ENCODE measurements around the gene TLR7. TPM values are rescaled to one million over a fixed set of nuclear protein-coding genes. Genes with fewer than 3 reads are reported as not detected.

The TLR7 gene
- total and polyA plus RNA-seq, 10 of the 15 experiments (the other 5 are each of a cell fraction or from before 2014, with no cell fraction given) = 12.0 to 44.4 (median 22.6) TPM

DNA sequence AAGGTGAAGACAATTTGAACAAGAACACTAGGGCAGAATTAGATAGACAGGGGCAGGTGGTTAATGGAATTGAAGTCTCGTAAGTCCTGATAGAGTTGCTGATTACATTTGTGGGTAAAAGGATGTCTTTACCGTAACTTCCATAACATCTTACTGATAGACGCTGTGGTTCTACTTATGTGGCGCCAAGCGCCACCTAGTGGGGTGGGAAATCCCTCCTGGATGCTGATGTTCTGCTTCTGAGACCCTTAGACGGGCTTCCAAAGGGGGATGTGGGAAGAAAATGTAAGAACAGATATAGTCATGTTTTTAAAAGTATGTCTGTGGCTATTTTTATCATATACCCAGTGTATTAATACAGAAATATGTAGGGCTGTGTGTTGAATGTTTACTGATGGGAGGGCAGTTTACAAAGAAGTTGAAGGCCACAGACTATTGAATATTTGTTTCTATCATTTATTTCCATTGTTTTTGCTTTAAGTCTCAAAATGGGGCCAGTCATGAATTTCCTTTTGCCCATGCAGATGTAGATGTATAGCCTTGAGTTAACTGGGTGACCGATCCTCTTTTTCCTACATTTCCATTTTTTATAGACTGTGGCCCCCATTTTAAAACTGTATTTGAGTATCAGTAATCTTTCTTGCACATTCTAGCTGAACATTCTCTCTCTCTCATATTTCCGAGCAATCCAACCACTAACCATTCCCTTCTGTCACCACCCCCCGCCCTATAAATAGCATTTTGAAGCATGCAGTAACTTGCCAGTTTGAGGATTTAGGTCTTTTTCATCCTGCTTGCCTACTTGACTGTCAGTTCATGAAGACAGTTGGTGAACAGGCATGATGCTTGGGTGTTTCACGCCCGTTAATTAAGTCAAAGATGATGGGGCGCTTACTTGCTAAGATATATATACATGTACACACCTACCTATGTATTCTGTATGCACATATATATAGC lies 27.5 kb downstream of the TLR7 start:
- Histone ChIP-seq H4K20me1 (ENCODE audit: control insufficient read depth, insufficient read depth) (no peaks in the 10 kb centered on the region), H2AFZ (ENCODE audit: control insufficient read depth, low read depth, low read length) (no peak overlapping the region; the same call in 1 of the 2 replicates), H3K9ac (ENCODE audit: control insufficient read depth, insufficient read depth, low read length) (no peak overlapping the region), H3K4me1 (ENCODE audit: control insufficient read depth, insufficient read depth, low read length) (peaks cover 43% of the 10 kb centered on the region), H3K36me3 (ENCODE audit: control insufficient read depth in 2 of 2, insufficient read depth in 2 of 2, low read length in 1 of 2) (peaks cover 0 to 3% of the 10 kb centered on the region in 2 experiments; a peak in 2 of 4 replicates), H3K9me3 (replicated peaks; ENCODE audit: control insufficient read depth, insufficient read depth, low read length) (peaks cover 4% of the 10 kb centered on the region; the same call in 1 of the 3 replicates), H3K4me3 (no peak overlapping the region), H3K4me2 (ENCODE audit: control insufficient read depth, insufficient read depth) (peak overlapping the region; percentile 33; the same call in 1 of the 2 replicates), H3K79me2 (ENCODE audit: control insufficient read depth, insufficient read depth, low read length) (no peaks in the 10 kb centered on the region; the same call in 1 of the 2 replicates), H3K27ac (ENCODE audit: control insufficient read depth, insufficient read depth) (no peak overlapping the region), H3K27me3 (replicated peaks in 1 of 2; ENCODE audit: control insufficient read depth in 2 of 2, insufficient read depth in 2 of 2, low read length in 1 of 2) (no peaks in the 10 kb centered on the region)
- no peak for DNase-seq (ENCODE audit: low read depth, low spot score)
- in situ Hi-C loops (cut with MboI) = loop anchor here (5.0 to 25.0 kb wide), 2 partner anchors 72 to 1993 kb away; no protein-coding TSS in a partner anchor
- 29% methylated on average over 12 of the region's 12 CpGs for WGBS (ENCODE audit: insufficient coverage, insufficient replicate concordance, low lambda C conversion rate, missing lambda C conversion rate)
- no TSS peak for BruUV-seq (replicated peaks)
- ATAC-seq = peak; percentile 61
- ChIA-PET POLR2A (no interaction called here), SMC1A (ENCODE audit: uncharacterized antibody, unreplicated experiment) (interaction anchor here (0.6 to 15.5 kb wide), 20 partner anchors 9 to 596 kb away, joined by 3 to 349 read pairs (median 4); partner anchors contain the start of genes PRPS2 and TLR7), CTCF (interaction anchor here (0.7 to 16.0 kb wide), 18 partner anchors 10 to 1145 kb away, joined by 3 to 431 read pairs (median 4); no protein-coding TSS in a partner anchor), RAD21 (ENCODE audit: unreplicated experiment) (interaction anchor here (1.0 to 13.6 kb wide), 3 partner anchors 26 to 594 kb away, joined by 3 to 277 read pairs (median 47); partner anchors contain the start of gene TLR7)
- intact Hi-C loops (cut with micrococcal nuclease; ENCODE audit: unreplicated experiment) = loop anchor here (1.0 to 5.0 kb wide), 3 partner anchors 48 to 198 kb away; no protein-coding TSS in a partner anchor
- peak; percentile 35 for FAIRE-seq
- TF ChIP-seq RAD21 (IDR thresholded peaks at IDR 0.05; ENCODE audit: insufficient read depth, low read depth, low read length) = peak; percentile 96
- TF ChIP-seq JUND (IDR thresholded peaks at IDR 0.05; ENCODE audit: low read depth, low read length) = no peak
- TF ChIP-seq CBX3 (IDR thresholded peaks at IDR 0.05; ENCODE audit: borderline replicate concordance, low read depth) = no peak
- TF ChIP-seq, protein P1, sequence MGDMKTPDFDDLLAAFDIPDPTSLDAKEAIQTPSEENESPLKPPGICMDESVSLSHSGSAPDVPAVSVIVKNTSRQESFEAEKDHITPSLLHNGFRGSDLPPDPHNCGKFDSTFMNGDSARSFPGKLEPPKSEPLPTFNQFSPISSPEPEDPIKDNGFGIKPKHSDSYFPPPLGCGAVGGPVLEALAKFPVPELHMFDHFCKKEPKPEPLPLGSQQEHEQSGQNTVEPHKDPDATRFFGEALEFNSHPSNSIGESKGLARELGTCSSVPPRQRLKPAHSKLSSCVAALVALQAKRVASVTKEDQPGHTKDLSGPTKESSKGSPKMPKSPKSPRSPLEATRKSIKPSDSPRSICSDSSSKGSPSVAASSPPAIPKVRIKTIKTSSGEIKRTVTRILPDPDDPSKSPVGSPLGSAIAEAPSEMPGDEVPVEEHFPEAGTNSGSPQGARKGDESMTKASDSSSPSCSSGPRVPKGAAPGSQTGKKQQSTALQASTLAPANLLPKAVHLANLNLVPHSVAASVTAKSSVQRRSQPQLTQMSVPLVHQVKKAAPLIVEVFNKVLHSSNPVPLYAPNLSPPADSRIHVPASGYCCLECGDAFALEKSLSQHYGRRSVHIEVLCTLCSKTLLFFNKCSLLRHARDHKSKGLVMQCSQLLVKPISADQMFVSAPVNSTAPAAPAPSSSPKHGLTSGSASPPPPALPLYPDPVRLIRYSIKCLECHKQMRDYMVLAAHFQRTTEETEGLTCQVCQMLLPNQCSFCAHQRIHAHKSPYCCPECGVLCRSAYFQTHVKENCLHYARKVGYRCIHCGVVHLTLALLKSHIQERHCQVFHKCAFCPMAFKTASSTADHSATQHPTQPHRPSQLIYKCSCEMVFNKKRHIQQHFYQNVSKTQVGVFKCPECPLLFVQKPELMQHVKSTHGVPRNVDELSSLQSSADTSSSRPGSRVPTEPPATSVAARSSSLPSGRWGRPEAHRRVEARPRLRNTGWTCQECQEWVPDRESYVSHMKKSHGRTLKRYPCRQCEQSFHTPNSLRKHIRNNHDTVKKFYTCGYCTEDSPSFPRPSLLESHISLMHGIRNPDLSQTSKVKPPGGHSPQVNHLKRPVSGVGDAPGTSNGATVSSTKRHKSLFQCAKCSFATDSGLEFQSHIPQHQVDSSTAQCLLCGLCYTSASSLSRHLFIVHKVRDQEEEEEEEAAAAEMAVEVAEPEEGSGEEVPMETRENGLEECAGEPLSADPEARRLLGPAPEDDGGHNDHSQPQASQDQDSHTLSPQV (IDR thresholded peaks at IDR 0.05) = no peak
- peak; percentile 47; the same call in 1 of the 2 replicates for TF ChIP-seq RB1 (IDR thresholded peaks at IDR 0.05; ENCODE audit: borderline replicate concordance)
- TF ChIP-seq CHD1 (IDR thresholded peaks at IDR 0.05; ENCODE audit: low read depth, low read length) = no peak
- TF ChIP-seq YY1 (IDR thresholded peaks at IDR 0.05; ENCODE audit: low read depth, low read length) = peak; percentile 71; the same call in 1 of the 2 replicates
- peak; percentile 98 for TF ChIP-seq SMC3 (IDR thresholded peaks at IDR 0.05; ENCODE audit: borderline replicate concordance, low read length)
- peak; percentile 74 for TF ChIP-seq RUNX3 (IDR thresholded peaks at IDR 0.05; ENCODE audit: low read length)
- TF ChIP-seq, protein P2, sequence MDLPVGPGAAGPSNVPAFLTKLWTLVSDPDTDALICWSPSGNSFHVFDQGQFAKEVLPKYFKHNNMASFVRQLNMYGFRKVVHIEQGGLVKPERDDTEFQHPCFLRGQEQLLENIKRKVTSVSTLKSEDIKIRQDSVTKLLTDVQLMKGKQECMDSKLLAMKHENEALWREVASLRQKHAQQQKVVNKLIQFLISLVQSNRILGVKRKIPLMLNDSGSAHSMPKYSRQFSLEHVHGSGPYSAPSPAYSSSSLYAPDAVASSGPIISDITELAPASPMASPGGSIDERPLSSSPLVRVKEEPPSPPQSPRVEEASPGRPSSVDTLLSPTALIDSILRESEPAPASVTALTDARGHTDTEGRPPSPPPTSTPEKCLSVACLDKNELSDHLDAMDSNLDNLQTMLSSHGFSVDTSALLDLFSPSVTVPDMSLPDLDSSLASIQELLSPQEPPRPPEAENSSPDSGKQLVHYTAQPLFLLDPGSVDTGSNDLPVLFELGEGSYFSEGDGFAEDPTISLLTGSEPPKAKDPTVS (IDR thresholded peaks at IDR 0.05; ENCODE audit: low read depth, low read length) = no peak

Data from GM12878 (cell line).